ENCODE data around the gene GRIP2. TPM values are rescaled to one million over a fixed set of nuclear protein-coding genes. Genes with fewer than 3 reads are reported as not detected.

The GRIP2 gene
- 1.1 and 1.4 TPM in 2 replicates for total RNA-seq (2014; rRNA removed; shearing (Covaris generic))

GRCh38 chr3:14539742-14540491 is at the start of gene GRIP2:
Gene GRIP2, minus strand, starts transcription at chr3:14540342. Its CDS starts 34 bp downstream, at chr3:14540308.
- no peak for DNase-seq (ENCODE audit: low spot score)
- in situ Hi-C loops (cut with HindIII; ENCODE audit: low sequenced_read_pairs) = no loop called here

- in situ Hi-C loops (cut with HindIII; ENCODE audit: low sequenced_read_pairs) = no loop called here
- DNase-seq (ENCODE audit: low spot score) = no peak
Observed at GRCh38 chr3:14588425-14589112, 48.4 kb upstream of the GRIP2 start.

GRCh38 chr3:14587740-14588360 is 47.7 kb upstream of the GRIP2 start:
- in situ Hi-C loops (cut with HindIII; ENCODE audit: low sequenced_read_pairs) = no loop called here
- no peak for DNase-seq (ENCODE audit: low spot score)

- in situ Hi-C loops (cut with HindIII; ENCODE audit: low sequenced_read_pairs) = no loop called here
- DNase-seq (ENCODE audit: low spot score) = no peak
Observed at GRCh38 chr3:14586611-14587010, 46.5 kb upstream of the GRIP2 start.

DNA sequence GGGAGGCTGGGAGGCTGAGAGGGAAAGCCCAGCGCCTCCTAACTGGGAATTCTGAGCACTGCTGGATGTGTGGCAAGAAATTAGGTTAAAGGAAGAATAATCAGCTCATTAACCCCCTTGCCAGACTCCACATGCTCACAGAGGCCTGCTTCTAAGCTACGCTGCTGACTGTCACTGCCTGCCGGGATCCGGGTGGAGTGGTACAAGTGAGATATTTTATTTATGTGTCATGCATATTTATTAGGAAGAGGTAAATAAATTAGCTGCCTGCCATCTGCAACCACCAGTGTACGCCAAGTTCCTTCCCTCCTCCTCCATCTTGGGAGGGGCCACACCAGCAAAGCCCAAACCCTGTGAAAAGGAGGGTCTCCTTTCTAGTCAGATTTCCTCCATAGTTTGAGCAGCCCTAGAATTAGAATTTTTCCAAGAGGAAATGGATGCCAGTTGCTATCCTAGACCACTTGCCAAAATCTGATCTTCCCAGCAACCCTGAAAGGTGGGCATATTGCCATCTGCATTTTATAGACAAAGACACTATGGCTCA is 43.5 kb upstream of the GRIP2 start:
- in situ Hi-C loops (cut with HindIII; ENCODE audit: low sequenced_read_pairs) = no loop called here
- no peak for DNase-seq (ENCODE audit: low spot score)

DNA sequence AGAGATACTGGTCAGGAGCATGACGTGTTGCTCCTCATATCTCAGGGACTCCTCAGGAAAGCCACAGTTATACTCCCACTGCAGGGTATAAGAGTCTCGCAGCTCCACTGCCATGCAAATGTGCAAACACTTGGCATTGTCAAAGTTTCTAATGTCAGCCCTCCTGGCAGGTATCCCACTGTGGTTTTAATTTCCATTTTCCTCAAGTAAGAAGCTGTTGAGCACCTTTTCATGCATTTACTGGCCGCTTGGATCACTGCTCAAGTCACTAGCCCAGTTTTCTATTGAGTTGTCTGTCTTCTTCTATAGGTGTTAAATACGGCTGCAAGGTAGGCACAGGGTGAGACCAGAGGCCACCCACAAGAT is 41.9 kb upstream of the GRIP2 start:
- DNase-seq (ENCODE audit: low spot score) = no peak
- in situ Hi-C loops (cut with HindIII; ENCODE audit: low sequenced_read_pairs) = no loop called here

DNA sequence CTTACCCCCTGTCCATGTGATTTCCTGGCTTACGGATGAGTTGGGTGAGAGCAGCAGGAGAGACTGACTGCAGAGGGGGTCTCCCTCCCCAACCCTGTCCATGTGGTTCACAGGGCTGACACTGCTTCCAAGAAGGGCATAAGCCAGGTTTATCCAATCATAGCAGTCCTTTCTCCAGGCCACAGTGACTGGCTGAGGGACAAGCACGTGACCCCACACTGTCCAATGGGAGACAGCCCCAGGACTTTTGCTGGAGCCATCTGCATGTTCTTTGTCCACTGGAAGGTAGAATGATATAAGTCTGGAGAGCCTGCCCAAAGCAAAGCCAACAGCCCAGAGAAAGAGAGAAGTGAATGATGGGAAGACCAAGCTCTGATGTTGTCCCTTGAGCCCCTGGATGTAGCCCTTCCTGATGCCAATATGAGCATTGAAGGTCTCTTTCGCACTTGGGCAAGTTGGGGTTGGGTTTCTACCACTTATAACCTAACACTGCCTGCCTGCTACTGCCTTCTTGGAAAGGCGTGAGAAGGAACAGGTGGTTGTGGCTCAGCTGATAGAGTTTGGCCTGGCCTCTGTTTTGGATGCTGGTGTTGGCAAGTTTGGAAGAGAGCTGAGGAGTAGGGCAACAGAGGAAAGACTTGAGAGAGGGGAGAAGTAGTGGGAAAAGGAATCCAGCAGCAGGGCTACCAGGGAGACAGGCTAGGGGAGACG is 41.3 kb upstream of the GRIP2 start:
- DNase-seq (ENCODE audit: low spot score) = no peak
- in situ Hi-C loops (cut with HindIII; ENCODE audit: low sequenced_read_pairs) = no loop called here

- in situ Hi-C loops (cut with HindIII; ENCODE audit: low sequenced_read_pairs) = no loop called here
- DNase-seq (ENCODE audit: low spot score) = no peak
Observed at GRCh38 chr3:14577897-14578296, 37.8 kb upstream of the GRIP2 start.

DNA sequence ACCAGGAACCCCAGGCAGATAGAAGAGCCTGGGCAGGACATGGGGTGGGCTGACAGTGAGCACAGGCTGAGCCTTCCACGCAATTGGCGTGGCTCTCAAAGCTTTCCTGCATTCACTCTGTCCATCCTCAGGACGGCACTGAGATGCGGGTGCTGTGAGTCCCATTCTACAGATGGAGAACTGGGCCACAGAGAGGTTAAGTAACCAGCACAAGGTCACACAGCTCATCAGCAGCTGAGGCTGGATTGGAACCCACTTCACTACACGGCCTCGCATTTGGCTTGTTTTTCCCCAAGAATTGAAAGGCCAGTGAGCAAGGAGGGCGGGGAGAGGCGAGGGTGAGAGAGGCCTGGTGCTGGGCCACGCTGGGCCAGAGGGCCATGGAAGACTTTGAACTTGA is 36.0 kb upstream of the GRIP2 start:
- DNase-seq (ENCODE audit: low spot score) = no peak

GRCh38 chr3:14574183-14574582 is 34.0 kb upstream of the GRIP2 start:
- DNase-seq (ENCODE audit: low spot score) = no peak
- in situ Hi-C loops (cut with HindIII; ENCODE audit: low sequenced_read_pairs) = no loop called here

More for the DNA sequence above, 36.0 kb upstream of the GRIP2 start:
- in situ Hi-C loops (cut with HindIII; ENCODE audit: low sequenced_read_pairs) = no loop called here

GRCh38 chr3:14573706-14574105 is 33.6 kb upstream of the GRIP2 start:
- in situ Hi-C loops (cut with HindIII; ENCODE audit: low sequenced_read_pairs) = no loop called here
- no peak for DNase-seq (ENCODE audit: low spot score)

DNA sequence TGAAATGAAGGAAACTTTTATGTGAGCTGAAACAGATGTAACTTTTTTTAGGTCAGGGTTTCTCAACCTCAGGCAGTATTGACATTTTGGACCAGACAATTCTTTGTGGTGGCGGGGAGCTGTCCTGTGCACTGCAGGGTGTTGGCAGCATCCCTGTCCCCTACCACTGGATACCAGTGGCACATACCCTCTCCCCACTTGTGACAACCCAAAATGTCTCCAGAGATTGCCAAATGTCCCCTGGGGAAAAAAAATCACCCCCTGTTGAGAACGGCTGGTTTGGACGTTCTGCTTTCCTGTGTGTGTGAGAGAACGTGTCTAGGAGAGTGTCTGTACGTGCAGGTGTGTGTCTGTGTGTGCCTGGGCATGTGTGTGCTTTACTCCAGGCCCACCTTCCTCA is 30.7 kb upstream of the GRIP2 start:
- in situ Hi-C loops (cut with HindIII; ENCODE audit: low sequenced_read_pairs) = no loop called here
- no peak for DNase-seq (ENCODE audit: low spot score)

DNA sequence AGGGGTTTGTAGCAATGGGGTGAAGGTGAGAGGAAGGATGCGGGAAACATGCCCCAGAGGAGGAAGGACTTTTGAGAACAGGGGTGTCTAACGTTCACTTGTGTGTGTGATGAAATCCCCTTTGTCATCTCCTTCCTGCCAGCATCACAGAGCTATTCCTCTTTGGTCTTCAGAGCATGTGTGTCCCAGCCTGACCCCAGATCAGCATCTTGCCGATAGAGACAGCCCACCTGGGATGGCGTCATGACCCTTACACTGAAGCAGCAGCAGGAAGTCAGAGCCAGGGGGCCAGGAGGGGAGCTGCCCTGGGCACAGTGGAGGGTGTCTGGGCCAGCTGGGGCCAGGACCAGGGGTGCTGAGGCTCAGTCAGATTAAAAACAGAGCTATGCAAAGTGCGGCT is 29.9 kb upstream of the GRIP2 start:
- no peak for DNase-seq (ENCODE audit: low spot score)
- in situ Hi-C loops (cut with HindIII; ENCODE audit: low sequenced_read_pairs) = no loop called here

- in situ Hi-C loops (cut with HindIII; ENCODE audit: low sequenced_read_pairs) = no loop called here
- no peak for DNase-seq (ENCODE audit: low spot score)
Observed at GRCh38 chr3:14569474-14570000, 29.4 kb upstream of the GRIP2 start.

GRCh38 chr3:14568269-14568668 is 28.1 kb upstream of the GRIP2 start:
- no peak for DNase-seq (ENCODE audit: low spot score)
- in situ Hi-C loops (cut with HindIII; ENCODE audit: low sequenced_read_pairs) = no loop called here

- in situ Hi-C loops (cut with HindIII; ENCODE audit: low sequenced_read_pairs) = no loop called here
- DNase-seq (ENCODE audit: low spot score) = no peak
Observed at GRCh38 chr3:14566812-14567211, 26.7 kb upstream of the GRIP2 start.

DNA sequence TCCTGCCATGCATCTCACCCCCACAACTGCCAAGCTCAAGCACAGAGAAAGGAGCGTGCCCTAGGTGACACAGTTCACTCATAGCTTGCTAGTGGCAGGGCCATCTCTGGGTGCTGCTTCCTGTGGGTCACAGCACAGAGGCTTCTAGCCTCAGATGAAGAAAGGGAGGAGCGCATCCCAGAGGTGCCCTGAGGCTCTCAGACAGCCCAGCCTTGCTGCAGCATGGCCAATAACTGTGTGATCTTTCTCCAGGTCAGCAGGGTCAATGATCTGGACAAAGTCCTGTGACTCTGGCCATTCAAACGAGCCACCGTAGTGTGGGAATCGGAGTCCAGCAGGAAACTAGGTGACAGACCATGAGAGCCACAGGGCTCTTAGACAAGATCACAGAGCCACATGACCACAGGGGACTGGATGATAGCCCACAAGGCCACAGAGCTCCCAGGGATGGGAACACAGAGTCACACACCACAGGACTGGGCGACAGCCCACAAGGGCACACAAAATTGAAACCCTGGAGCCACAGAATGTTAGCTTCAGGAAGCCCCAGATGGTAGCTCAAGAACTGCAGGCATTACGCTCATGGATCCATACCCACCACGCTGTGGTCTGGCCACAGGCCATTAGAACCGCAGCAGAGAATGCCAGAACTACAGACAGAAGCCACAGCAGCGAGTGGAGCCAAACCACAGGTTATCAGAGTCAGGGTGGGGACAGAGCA is 25.9 kb upstream of the GRIP2 start:
- in situ Hi-C loops (cut with HindIII; ENCODE audit: low sequenced_read_pairs) = no loop called here
- DNase-seq (ENCODE audit: low spot score) = no peak

DNA sequence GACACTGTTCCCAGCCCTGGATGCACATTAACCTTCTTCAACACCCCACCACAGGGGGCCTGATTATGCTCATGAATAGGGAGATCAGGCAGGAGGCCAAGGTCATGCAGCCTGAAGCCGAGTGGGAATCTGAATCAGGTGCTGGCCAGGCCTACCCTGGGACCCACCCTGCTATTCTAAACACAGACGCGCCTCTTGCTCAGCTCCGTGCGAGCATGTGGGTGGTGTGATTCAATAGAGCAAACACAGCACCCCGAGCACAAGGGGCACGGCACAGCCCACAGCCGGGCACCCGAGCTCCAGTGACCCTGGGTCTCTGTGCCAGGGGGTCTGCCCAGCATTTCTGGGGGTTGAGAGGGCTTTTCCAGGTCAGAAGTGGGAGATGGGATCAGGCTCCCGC is 24.6 kb upstream of the GRIP2 start:
- no peak for DNase-seq (ENCODE audit: low spot score)
- in situ Hi-C loops (cut with HindIII; ENCODE audit: low sequenced_read_pairs) = no loop called here

Measured in G401 (cell line).